Thoracic aorta (tissue), 2 donors: ENCODE data around the gene GABRB1. TPM values are rescaled to one million over a fixed set of nuclear protein-coding genes. Genes with fewer than 3 reads are reported as not detected.
A peak's percentile ranks its signal among the peaks of the same experiment; 100 is the strongest.

ENCODE experiments used
- ATAC-seq: fragments of 150-250 bp; one replicate; pipeline ENCODE4 v1.8.0; 2017; ENCODE audit warnings: low read depth; ENCODE audit not compliant: insufficient number of reproducible peaks, low FRiP score
- DNase-seq: peaks from one replicate; pipeline ENCODE4 v3.0.0-alpha.2; 2020; ENCODE audit warnings: low spot score
- H3K27ac ChIP-seq, 2 donors: fragments of 200-600 bp; sonication (generic); 1 replicate in 1 of 2; 2 replicates in 1 of 2; pipeline ENCODE4 v1.5.1; 2016; ENCODE audit warnings: mild to moderate bottlenecking in 2 of 2, moderate library complexity in 2 of 2
- H3K27me3 ChIP-seq: fragments of 200-600 bp; sonication (generic); replicated peaks from 2 replicates; pipeline ENCODE4 v1.6.0; 2016; ENCODE audit warnings: mild to moderate bottlenecking; ENCODE audit not compliant: insufficient read depth
- H3K36me3 ChIP-seq: fragments of 200-600 bp; sonication (generic); one replicate; pipeline ENCODE4 v1.5.1; 2016
- H3K4me1 ChIP-seq, 2 donors: fragments of 200-600 bp; sonication (generic); 1 replicate in 1 of 2; 2 replicates in 1 of 2; pipeline versions ENCODE4 v1.5.1 to v1.6.0; 2016; ENCODE audit warnings: low read depth in 2 of 2, mild to moderate bottlenecking in 1 of 2; ENCODE audit not compliant: control insufficient read depth in 1 of 2
- H3K4me3 ChIP-seq: fragments of 200-600 bp; sonication (generic); 2 replicates; pipeline ENCODE4 v1.5.1; 2016; ENCODE audit warnings: mild to moderate bottlenecking
- H3K9me3 ChIP-seq: fragments of 200-600 bp; sonication (generic); 2 replicates; pipeline ENCODE4 v1.5.1; 2016
- total RNA-seq, 2 donors: library from RNA; depleted of rRNA; stranded (reverse); fragments of >200 nt; gene quantifications; one replicate each; pipeline versions ENCODE4 v1.1.0 to v1.2.3, GENCODE V29; 2016
- TF ChIP-seq, protein P1 (sequence below): fragments of 200-600 bp; sonication (generic); IDR thresholded peaks from one replicate; pipeline ENCODE4 v1.5.1; 2019; ENCODE audit warnings: antibody characterized with exemption

The GABRB1 gene
- total RNA-seq, 2 donors from 2014 or later, result not detected

DNA sequence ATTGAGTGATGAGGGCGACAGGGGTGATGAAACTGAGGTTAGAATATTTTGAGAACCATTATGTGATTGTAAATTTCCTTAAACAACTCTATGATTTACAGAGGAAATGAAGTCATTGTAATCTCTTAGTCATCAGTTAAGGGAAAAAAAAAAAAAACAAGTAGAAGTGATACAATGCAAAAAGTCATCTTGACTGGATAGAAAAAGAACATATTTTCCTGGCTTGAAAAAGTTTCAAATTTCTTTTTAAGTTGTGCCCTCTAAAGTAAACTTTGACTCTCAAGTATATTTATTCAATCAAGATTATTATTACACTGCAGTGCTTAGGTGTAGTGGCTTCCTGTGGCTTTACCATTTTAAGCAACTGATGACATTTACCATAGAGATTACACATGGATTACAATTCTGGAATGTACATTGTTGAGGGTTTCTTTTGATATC lies 40.6 kb downstream of the GABRB1 start:
- no peak overlapping the region for H3K27ac ChIP-seq
- no peaks in the 10 kb centered on the region for H3K36me3 ChIP-seq
- ATAC-seq, result peak; percentile 30
- no peak overlapping the region for H3K4me3 ChIP-seq
- H3K9me3 ChIP-seq, result no peaks in the 10 kb centered on the region
- H3K27me3 ChIP-seq, result no peaks in the 10 kb centered on the region
- no peak for DNase-seq
- peaks cover 6 to 20% of the 10 kb centered on the region in 2 donors for H3K4me1 ChIP-seq
- TF ChIP-seq, protein P1, sequence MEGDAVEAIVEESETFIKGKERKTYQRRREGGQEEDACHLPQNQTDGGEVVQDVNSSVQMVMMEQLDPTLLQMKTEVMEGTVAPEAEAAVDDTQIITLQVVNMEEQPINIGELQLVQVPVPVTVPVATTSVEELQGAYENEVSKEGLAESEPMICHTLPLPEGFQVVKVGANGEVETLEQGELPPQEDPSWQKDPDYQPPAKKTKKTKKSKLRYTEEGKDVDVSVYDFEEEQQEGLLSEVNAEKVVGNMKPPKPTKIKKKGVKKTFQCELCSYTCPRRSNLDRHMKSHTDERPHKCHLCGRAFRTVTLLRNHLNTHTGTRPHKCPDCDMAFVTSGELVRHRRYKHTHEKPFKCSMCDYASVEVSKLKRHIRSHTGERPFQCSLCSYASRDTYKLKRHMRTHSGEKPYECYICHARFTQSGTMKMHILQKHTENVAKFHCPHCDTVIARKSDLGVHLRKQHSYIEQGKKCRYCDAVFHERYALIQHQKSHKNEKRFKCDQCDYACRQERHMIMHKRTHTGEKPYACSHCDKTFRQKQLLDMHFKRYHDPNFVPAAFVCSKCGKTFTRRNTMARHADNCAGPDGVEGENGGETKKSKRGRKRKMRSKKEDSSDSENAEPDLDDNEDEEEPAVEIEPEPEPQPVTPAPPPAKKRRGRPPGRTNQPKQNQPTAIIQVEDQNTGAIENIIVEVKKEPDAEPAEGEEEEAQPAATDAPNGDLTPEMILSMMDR, result no peak

DNA sequence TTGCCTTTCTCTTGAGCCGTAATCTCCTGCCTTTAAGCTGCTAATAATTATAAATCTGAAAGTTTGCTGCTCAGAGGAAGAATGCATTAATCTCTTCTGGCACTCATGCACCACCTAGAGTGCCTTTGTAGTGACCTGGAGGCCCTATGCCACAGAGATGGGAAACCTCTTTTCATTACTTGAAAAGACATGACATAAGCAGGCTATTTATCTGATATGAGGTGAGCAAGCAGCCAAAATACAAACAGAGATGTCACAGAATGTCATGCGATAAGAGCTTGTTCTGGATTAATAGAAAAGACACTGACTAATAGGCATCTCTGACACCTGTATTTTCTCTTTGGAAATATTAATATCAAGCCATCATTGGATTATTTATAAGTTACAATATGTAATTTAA lies 42.3 kb downstream of the GABRB1 start:
- H3K36me3 ChIP-seq, result no peaks in the 10 kb centered on the region
- TF ChIP-seq, protein P1, result no peak
- H3K27me3 ChIP-seq, result no peaks in the 10 kb centered on the region
- no peak overlapping the region for H3K4me3 ChIP-seq
- ATAC-seq (no peak), DNase-seq (no peak)
- H3K4me1 ChIP-seq, result peaks cover 6 to 20% of the 10 kb centered on the region in 2 donors
- no peak overlapping the region for H3K27ac ChIP-seq
- H3K9me3 ChIP-seq, result no peaks in the 10 kb centered on the region

DNA sequence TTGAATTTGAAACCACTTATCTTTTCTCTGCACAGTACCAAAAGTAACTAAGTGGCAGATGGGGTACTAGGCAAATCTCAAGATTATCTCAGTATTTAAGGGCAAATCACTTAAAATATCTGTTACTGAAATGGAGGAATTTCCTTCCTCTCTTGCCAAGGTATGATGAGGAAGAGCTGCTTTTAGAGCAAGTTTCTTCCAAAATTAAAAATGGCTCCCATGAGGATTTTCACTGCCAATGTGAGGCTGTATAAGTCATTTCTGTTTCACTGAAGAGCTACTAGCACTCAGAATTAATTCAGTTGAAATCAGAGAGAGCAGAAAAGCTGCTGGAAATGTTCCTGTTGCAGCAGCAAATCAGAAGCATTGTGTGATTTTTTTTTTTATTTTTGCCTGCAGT lies 43.4 kb downstream of the GABRB1 start:
- no peak for DNase-seq
- Histone ChIP-seq H3K27ac (no peak overlapping the region), H3K4me3 (no peak overlapping the region), H3K9me3 (no peaks in the 10 kb centered on the region), H3K4me1 (peaks cover 6 to 20% of the 10 kb centered on the region in 2 donors), H3K36me3 (no peaks in the 10 kb centered on the region), H3K27me3 (no peaks in the 10 kb centered on the region)
- TF ChIP-seq, protein P1, result no peak
- ATAC-seq, result no peak

DNA sequence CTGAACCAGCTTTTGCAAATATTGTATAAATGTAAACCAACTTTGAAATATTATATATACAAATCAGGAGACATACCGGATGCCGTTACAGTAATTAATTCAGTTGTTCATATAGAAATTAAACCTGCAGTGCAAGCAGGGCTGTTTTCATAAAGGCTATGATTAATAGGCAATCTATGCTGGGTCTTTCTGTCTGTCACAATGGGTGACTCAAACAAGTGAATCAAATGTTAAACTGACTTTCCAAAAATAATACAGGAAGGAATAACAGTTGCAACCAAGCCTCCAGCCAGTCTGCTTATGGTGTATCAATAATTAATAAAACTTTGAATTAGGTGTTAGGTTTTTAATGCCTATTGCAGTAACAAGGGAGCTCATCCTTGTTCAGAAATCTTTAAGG lies 43.9 kb downstream of the GABRB1 start:
- H3K4me3 ChIP-seq, result no peak overlapping the region
- no peaks in the 10 kb centered on the region for H3K27me3 ChIP-seq
- ATAC-seq, result no peak
- H3K36me3 ChIP-seq, result no peaks in the 10 kb centered on the region
- H3K4me1 ChIP-seq, result peaks cover 6 to 20% of the 10 kb centered on the region in 2 donors
- DNase-seq, result no peak
- no peak overlapping the region for H3K27ac ChIP-seq
- no peaks in the 10 kb centered on the region for H3K9me3 ChIP-seq
- TF ChIP-seq, protein P1, result no peak

DNA sequence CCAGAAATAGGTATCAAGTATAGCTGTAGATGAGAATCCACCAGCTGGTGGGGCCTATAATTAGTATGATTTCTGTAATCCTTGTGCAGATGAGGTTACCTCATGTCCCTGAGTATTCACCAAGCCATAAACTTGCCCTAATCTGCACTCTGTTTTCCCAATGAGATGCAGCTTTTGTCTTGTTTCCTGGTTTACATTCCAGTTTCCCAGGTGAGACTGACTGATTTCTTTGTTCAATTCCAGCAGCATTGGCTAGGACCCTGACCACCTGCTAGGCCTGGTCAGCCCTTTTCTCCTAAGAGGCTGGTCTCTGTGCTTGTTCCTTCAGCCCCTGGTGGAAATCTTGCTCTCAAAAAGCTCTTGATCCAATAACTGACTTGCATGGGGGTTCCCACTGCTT lies 44.6 kb downstream of the GABRB1 start:
- Histone ChIP-seq H3K27ac (no peak overlapping the region), H3K9me3 (no peaks in the 10 kb centered on the region), H3K27me3 (no peaks in the 10 kb centered on the region), H3K4me3 (no peak overlapping the region), H3K36me3 (no peaks in the 10 kb centered on the region), H3K4me1 (peaks cover 6 to 20% of the 10 kb centered on the region in 2 donors)
- ATAC-seq (no peak), DNase-seq (no peak)
- TF ChIP-seq, protein P1, result no peak
